Hematopoietic multipotent progenitor cell treated with erythropoietin and hydrocortisone succinate and interleukin-3 and kit ligand, for 17 days (in vitro differentiated cells): ENCODE results near the gene CACNA1C.
"Not testable (repeated sequence)": the region's sequence is repeated elsewhere in the genome, so short reads cannot be mapped to it uniquely, and the experiment has no call there.

Experiments
- DNase-seq: peaks from one replicate; pipeline ENCODE4 v3.0.0-alpha.2; 2015; ENCODE audit warnings: low spot score

CACNA1C gene

DNA sequence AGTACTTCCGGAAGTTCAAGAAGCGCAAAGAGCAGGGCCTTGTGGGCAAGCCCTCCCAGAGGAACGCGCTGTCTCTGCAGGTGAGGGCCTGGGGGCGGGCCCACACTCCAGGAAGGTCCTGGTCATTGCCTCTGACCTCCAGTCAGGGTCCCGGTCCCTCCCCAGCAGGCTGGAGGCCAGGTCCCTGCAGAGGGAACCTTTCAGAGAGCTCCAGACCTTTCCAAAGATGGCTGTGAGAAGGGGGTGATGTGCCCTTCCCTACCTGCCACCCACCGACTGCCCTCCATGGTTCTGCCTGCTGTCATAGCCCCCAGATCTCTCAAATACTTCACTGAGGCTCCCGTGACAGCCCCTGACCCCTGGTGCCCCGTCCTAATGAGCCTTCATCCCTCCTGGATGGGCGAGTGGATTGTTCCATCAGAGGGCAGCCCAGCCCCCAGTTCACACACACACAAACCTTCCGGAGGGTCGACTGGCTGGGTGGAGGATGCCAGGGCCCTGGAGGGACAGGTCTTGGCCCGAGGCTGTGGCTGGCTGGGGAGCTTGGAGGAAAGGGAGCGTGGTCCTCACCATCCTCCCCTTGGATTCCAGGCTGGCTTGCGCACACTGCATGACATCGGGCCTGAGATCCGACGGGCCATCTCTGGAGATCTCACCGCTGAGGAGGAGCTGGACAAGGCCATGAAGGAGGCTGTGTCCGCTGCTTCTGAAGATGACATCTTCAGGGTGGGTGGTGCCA lies 624.5 kb downstream of the CACNA1C start:
- DNase-seq, result no peak

- DNase-seq, result no peak
Measured at GRCh38 chr12:2678426-2678825, 625.6 kb downstream of the CACNA1C start.

DNA sequence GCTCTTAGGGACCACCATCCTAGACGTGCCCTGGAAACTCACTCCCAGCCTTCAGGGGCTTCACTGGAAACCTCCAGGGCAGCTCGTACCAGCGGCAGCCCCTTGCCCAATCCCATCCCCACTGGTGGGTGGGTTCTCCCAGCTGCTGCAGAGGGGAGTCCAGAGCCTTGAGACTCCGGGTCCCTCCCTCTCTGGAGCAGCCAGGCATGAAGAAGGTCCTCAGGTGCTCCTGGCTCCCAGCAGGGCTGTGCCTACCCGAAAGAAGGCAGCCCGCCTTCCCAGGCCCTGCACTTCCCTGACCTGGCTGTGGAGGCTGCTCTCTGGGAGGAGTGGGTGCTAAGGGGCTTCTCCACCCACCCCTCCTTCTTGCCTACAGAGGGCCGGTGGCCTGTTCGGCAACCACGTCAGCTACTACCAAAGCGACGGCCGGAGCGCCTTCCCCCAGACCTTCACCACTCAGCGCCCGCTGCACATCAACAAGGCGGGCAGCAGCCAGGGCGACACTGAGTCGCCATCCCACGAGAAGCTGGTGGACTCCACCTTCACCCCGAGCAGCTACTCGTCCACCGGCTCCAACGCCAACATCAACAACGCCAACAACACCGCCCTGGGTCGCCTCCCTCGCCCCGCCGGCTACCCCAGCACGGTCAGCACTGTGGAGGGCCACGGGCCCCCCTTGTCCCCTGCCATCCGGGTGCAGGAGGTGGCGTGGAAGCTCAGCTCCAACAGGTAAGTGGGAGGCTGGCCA lies 626.5 kb downstream of the CACNA1C start:
- DNase-seq, result no peak

DNA sequence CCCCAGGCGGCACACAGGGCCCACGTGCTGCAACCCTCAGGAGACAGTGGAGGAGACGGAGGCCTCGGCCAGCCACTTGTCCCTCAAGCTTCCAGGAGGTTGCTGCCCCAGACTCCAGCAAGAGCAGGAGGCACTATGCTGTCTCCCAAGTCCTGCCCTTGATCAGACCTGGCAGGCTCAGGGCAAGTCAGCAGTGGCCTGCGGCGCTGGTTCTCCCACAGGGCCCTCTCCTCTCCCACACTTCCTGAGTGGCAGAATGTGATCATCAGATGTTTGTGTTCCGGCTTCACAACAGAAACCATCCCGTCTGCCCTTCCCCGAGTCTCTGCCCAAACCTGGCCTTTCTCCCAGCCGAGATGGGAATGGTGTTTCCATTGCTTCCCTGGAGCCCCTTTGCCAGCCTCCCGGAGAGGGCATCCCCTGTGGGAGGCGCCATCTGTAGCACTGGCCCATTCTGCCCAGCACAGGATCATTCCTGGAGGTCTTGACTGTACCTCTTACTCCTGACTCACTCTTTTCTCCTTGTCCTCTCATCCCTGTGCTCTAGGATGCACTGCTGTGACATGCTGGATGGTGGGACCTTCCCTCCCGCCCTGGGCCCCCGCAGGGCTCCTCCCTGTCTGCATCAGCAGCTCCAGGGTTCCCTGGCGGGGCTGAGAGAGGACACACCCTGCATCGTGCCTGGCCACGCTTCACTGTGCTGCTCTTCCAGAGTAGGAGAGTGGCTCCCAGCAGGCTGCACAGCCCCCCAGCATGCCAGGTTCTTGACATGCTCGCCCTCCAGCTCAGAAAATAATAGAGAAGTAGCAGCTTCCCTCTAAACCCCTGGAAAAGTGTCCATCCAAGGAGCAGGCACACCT lies 627.3 kb downstream of the CACNA1C start:
- DNase-seq, result no peak

DNA sequence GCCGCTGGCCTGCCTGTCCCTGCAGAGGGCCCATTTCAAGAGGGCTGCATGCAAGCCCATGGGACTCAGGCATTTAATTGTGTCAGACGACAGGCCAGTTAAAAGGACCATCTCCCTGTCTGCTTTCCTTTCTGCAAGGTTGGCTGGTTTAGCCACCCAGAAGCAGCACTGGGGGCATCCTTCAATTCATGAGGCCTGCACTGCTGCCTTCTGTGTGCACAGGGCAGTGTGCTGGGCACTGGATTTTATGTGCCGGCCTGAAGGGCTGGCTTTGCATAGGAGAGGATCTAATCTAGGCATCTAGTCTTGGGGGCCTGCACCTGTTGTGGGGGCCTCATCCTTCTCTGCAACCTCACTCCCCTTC lies 627.9 kb downstream of the CACNA1C start:
- no peak for DNase-seq

DNA sequence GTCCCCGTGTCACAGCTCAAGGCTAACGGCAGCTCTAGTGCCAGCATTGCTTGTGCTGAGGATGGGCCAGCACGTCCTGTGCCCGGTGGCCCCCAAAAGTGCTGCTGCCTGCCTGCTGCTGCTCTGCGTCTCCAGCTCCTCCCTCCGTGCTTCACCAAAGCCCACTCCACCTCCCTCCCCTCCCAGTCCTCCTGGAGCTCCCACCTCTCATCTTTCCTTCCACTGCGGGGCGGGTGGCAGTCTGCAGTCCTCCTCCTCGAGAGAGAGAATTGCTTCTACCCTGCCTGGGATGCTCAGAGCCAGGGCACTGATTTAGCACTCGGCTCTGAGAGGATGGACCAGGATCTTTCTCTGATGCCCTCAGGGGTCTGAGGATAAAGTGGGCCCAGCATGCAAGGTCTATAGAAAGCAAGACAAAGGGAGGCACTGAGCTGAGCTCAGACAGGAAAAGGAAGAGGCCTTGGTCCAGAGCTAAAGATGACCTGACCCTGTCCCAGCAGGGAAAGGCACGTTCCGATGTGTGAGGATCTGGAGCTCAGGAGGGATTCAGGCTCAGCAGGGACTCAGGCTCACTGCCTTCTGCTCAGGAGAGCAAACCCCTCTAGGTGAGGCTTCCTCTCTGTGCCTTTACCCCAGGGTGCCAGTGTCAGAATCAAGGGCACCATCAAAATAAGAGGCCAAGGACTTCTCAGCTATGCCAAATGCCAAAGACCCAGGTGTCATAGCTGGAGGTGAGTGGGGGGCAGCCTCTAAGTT lies 628.8 kb downstream of the CACNA1C start:
- DNase-seq, result no peak

DNA sequence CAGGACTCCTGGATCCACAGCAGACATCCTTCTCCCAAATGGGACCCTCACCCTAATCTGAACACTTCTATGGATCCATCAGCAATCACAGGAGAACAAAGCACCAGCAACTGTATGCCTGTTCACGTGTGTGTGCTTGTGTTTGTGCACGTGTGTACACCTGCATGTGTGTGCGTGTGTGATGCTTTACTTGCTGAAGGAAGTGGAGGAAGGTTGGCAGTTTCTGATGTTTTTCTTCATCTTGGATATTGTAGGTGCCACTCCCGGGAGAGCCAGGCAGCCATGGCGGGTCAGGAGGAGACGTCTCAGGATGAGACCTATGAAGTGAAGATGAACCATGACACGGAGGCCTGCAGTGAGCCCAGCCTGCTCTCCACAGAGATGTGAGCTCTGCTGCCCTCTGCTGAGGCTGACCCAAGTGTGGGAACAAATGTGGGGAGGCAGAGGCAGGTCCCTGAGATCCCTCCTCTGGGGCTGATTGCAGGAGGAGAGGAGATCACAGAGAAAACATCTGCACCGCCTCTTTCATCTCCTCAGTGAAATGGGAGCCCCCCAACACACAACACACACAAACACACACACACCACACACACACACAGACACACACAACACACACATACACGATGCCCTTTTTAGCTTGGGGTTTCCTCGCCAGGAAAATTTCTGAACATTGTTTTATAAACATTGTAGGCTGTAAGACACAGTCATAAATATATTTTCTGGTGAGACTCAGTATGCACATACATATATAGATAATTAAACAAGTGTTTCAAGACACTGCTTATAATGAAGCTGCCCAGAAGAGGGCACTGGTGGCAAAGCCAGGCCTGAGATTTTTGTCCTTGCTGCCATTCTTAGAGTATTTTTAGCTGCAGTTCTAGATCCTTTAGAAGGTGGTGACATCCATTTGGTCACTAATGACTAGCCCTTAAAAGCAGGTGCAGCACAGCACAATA lies 629.8 kb downstream of the CACNA1C start:
- peak; percentile 42 for DNase-seq

- no peak for DNase-seq
Measured at GRCh38 chr12:2683283-2684025, 630.7 kb downstream of the CACNA1C start.

GRCh38 chr12:2684026-2684325 lies 631.2 kb downstream of the CACNA1C start:
- DNase-seq, result not testable (repeated sequence)

DNA sequence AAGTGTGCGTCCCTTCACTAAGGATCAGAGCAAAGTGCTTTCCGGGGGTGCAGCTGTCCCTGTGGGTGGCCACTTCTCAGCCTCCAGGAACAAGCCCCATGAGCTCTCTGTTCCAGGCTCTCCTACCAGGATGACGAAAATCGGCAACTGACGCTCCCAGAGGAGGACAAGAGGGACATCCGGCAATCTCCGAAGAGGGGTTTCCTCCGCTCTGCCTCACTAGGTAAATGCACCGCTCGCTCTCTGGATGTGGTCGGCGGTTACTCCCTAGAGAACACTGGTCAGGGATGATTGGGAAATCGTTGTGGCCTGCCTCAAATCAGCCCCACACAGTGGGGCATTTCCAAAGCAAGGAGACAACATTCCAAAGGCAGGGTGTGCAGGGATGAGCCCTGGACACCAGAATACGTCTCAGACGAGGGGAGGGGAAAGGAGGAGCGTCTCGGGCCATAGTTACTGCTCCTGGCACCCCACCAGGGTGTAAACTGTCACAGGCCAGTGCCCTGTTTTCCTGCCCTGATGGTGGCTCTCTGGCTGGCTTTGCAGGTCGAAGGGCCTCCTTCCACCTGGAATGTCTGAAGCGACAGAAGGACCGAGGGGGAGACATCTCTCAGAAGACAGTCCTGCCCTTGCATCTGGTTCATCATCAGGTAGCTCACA lies 633.0 kb downstream of the CACNA1C start:
- DNase-seq, result not testable (repeated sequence)

- DNase-seq, result no peak
Measured at GRCh38 chr12:2686280-2686646, 633.5 kb downstream of the CACNA1C start.

GRCh38 chr12:2687058-2687457 lies 634.3 kb downstream of the CACNA1C start:
- DNase-seq, result no peak

DNA sequence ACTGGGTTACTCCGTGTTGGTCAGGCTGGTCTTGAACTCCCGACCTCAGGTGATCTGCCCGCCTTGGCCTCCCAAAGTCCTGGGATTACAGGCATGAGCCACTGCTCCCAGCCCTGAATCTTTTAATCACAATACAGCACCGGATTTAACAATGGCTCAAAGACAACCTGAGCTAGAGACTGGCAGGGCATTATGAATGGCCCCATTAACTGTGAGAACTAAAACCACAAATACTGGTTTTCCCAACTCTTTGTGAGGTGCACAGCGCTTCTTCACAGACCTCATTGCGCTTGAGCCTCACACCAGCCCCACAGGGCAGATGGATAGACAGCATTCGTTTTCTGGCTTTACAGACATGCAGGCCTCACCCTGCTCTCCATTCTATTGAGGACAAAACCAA lies 634.9 kb downstream of the CACNA1C start:
- no peak for DNase-seq

DNA sequence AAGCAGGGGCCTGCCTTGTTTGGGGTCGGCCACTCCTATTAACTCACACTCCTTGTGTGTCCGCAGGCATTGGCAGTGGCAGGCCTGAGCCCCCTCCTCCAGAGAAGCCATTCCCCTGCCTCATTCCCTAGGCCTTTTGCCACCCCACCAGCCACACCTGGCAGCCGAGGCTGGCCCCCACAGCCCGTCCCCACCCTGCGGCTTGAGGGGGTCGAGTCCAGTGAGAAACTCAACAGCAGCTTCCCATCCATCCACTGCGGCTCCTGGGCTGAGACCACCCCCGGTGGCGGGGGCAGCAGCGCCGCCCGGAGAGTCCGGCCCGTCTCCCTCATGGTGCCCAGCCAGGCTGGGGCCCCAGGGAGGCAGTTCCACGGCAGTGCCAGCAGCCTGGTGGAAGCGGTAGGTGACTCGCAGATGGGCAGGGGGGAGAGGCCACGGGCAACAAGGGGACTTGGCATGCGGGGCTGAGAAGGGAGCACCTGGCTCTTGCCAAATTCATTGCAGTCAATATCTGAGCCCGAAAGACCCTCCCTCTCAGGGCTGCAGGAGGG lies 635.7 kb downstream of the CACNA1C start:
- no peak for DNase-seq

DNA sequence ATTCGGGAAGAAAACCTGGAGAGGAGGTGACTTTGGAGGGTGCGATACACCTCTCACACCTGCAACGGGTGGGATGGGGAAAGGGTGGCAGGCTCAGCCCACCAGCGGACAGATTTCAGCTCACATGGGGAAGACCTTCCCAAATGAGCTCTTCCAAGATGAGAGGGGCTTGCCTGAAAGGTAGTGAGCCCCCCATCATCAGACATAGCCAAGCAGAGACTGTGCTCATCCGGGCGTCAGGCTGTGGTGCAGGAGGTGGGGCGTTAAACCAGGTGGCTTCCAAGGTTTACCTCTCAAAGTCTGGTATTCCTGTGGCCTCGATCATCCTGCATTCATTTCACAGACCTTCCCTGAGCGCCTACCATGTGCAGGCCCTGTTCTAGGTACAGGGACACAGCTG lies 636.6 kb downstream of the CACNA1C start:
- DNase-seq, result no peak

- no peak for DNase-seq
Measured at GRCh38 chr12:2689879-2690278, 637.1 kb downstream of the CACNA1C start.

DNA sequence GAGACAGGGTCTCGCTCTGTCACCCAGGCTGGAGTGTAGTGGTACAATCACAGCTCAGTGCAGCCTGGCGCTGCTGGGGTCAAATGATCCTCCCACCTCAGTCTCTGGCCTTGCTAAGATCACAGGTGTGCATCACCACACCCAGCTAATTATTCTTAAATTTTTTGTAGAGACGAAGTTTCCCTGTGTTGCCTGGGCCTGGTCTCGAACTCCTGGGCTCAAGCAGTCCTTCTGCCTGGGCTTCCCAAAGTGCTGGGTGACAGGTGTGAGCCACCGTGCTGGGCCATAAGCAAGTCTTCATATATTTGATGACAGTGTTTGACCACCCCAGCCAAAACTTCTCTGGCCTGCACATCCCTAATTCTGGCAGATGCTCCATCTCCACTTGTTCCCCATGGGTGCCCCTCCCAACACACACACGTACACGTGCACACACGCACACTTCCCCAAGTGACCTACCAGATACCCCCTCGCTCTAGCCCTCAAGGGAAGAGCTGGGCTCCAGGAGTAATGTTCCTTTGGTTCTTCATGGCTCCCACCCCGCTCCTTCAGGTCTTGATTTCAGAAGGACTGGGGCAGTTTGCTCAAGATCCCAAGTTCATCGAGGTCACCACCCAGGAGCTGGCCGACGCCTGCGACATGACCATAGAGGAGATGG lies 637.7 kb downstream of the CACNA1C start:
- DNase-seq, result no peak

DNA sequence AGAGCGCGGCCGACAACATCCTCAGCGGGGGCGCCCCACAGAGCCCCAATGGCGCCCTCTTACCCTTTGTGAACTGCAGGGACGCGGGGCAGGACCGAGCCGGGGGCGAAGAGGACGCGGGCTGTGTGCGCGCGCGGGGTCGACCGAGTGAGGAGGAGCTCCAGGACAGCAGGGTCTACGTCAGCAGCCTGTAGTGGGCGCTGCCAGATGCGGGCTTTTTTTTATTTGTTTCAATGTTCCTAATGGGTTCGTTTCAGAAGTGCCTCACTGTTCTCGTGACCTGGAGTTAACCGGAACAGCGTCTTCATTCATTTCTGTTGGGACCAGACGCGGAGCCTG lies 638.2 kb downstream of the CACNA1C start:
- DNase-seq, result peak; percentile 47
